ENCODE data around the gene DLG5. TPM values are rescaled to one million over a fixed set of nuclear protein-coding genes. Genes with fewer than 3 reads are reported as not detected.

The DLG5 gene
- total and polyA plus RNA-seq, 10 of the 15 experiments (the other 5 are each of a cell fraction or from before 2014, with no cell fraction given) = 0.18 to 6.6 (median 2.7) TPM

DNA sequence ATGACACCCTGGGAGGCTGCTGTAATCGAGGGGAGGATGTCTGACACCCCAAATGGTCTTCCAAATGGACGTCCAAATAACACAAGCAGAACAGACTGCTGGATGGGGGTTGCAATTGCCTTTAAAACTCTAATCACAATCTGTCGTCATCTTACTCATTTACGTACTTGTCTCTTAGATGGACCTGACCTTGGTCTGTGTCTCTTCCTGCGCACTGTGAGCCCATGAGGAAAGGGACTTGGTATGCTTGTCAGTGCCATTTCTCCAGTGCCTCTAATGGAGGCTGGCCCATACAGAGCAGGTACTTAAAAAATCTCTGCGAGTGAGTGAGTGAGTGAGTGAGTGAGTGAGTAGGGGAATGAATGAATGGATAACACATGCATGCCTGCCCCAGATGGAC lies 93.3 kb downstream of the DLG5 start:
- Histone ChIP-seq H4K20me1 (ENCODE audit: control insufficient read depth, insufficient read depth) (no peaks in the 10 kb centered on the region), H3K36me3 (ENCODE audit: control insufficient read depth in 2 of 2, insufficient read depth in 2 of 2, low read length in 1 of 2) (peaks cover 0 to 6% of the 10 kb centered on the region in 2 experiments; a peak in 2 of 4 replicates)

DNA sequence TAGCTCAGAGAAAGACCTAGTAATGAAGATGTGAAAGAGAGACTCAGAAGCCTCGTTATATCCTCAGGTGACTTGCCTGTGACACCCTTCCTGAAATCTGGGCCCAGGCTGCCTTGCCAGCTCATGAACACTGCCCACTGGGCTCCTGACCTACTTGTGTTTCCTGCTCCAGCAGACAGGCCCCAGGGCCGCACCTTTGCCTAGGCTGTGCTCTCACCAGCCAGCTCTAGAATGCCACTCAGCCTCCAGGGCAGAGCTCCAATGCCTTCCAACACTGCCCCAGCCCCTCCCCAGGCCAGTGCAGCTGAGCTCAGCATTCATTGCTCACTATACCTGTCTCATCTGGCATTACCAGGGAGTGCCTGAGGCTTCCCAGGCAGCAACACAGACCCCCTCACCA lies 94.3 kb downstream of the DLG5 start:
- DNase-seq (ENCODE audit: low read depth, low spot score) (no peak), FAIRE-seq (no peak), ATAC-seq (no peak)
- ChIA-PET SMC1A (ENCODE audit: uncharacterized antibody, unreplicated experiment) (interaction anchor here (0.7 to 1.3 kb wide), 2 partner anchors 115 to 257 kb away, joined by 4 read pairs; no protein-coding TSS in a partner anchor), RAD21 (ENCODE audit: unreplicated experiment) (no interaction called here), POLR2A (no interaction called here), CTCF (interaction anchor here (0.5 to 1.1 kb wide), 5 partner anchors 16 to 121 kb away, joined by 3 to 5 read pairs (median 3); no protein-coding TSS in a partner anchor)
- in situ Hi-C loops (cut with MboI) (no loop called here), intact Hi-C loops (cut with micrococcal nuclease; ENCODE audit: unreplicated experiment) (no loop called here)
- TF ChIP-seq CBFB (IDR thresholded peaks at IDR 0.05; ENCODE audit: low read depth) (no peak), KAT2A (conservative IDR thresholded peaks at IDR 0.05; ENCODE audit: control insufficient read depth, low read depth, low read length) (no peak), TAF1 (IDR thresholded peaks at IDR 0.05; ENCODE audit: borderline replicate concordance, low read depth, low read length) (no peak), BMI1 (IDR thresholded peaks at IDR 0.05; ENCODE audit: borderline replicate concordance) (no peak), CREM (IDR thresholded peaks at IDR 0.05; ENCODE audit: low read depth) (no peak), HDAC2 (IDR thresholded peaks at IDR 0.05) (no peak), RB1 (IDR thresholded peaks at IDR 0.05; ENCODE audit: borderline replicate concordance) (no peak), ZNF217 (IDR thresholded peaks at IDR 0.05) (no peak)
- H2AFZ ChIP-seq (ENCODE audit: control insufficient read depth, low read depth, low read length) = no peak overlapping the region
- H3K27me3 ChIP-seq (replicated peaks in 1 of 2; ENCODE audit: control insufficient read depth in 2 of 2, insufficient read depth in 2 of 2, low read length in 1 of 2) = no peaks in the 10 kb centered on the region
- no peak overlapping the region for H3K4me2 ChIP-seq (ENCODE audit: control insufficient read depth, insufficient read depth)
- 71% methylated on average over 2 of the region's 2 CpGs for WGBS (ENCODE audit: insufficient coverage, insufficient replicate concordance, low lambda C conversion rate, missing lambda C conversion rate)
- H4K20me1 ChIP-seq (ENCODE audit: control insufficient read depth, insufficient read depth) = no peaks in the 10 kb centered on the region
- H3K9me3 ChIP-seq (replicated peaks; ENCODE audit: control insufficient read depth, insufficient read depth, low read length) = no peaks in the 10 kb centered on the region
- H3K27ac ChIP-seq (ENCODE audit: control insufficient read depth, insufficient read depth) = no peak overlapping the region
- no peak overlapping the region for H3K9ac ChIP-seq (ENCODE audit: control insufficient read depth, insufficient read depth, low read length)
- H3K4me1 ChIP-seq (ENCODE audit: control insufficient read depth, insufficient read depth, low read length) = peaks cover 5% of the 10 kb centered on the region
- no TSS peak for BruUV-seq (replicated peaks)
- no peaks in the 10 kb centered on the region for H3K79me2 ChIP-seq (ENCODE audit: control insufficient read depth, insufficient read depth, low read length)
- H3K36me3 ChIP-seq (ENCODE audit: control insufficient read depth in 2 of 2, insufficient read depth in 2 of 2, low read length in 1 of 2) = peaks cover 0 to 6% of the 10 kb centered on the region in 2 experiments; a peak in 2 of 4 replicates
- no peak overlapping the region for H3K4me3 ChIP-seq

More for the DNA sequence above, 93.3 kb downstream of the DLG5 start:
- no peaks in the 10 kb centered on the region for H3K27me3 ChIP-seq (replicated peaks in 1 of 2; ENCODE audit: control insufficient read depth in 2 of 2, insufficient read depth in 2 of 2, low read length in 1 of 2)
- TF ChIP-seq ESRRA (IDR thresholded peaks at IDR 0.05; ENCODE audit: low read length) (no peak), CEBPB (IDR thresholded peaks at IDR 0.05; ENCODE audit: borderline replicate concordance in 1 of 2, low read depth in 2 of 2, low read length in 2 of 2) (no peak)
- in situ Hi-C loops (cut with MboI) (no loop called here), intact Hi-C loops (cut with micrococcal nuclease; ENCODE audit: unreplicated experiment) (no loop called here)
- WGBS (ENCODE audit: insufficient coverage, insufficient replicate concordance, low lambda C conversion rate, missing lambda C conversion rate) = 68% methylated on average over 6 of the region's 6 CpGs
- no peak overlapping the region for H3K4me3 ChIP-seq
- H3K4me1 ChIP-seq (ENCODE audit: control insufficient read depth, insufficient read depth, low read length) = peaks cover 11% of the 10 kb centered on the region
- H2AFZ ChIP-seq (ENCODE audit: control insufficient read depth, low read depth, low read length) = no peak overlapping the region
- no peak for ATAC-seq
- no peaks in the 10 kb centered on the region for H3K79me2 ChIP-seq (ENCODE audit: control insufficient read depth, insufficient read depth, low read length)
- ChIA-PET CTCF (interaction anchor here (1.1 kb wide), 2 partner anchors 117 to 122 kb away, joined by 3 read pairs; no protein-coding TSS in a partner anchor), POLR2A (no interaction called here), RAD21 (ENCODE audit: unreplicated experiment) (no interaction called here), SMC1A (ENCODE audit: uncharacterized antibody, unreplicated experiment) (no interaction called here)
- no TSS peak for BruUV-seq (replicated peaks)
- no peak overlapping the region for H3K9ac ChIP-seq (ENCODE audit: control insufficient read depth, insufficient read depth, low read length)
- no peak overlapping the region for H3K4me2 ChIP-seq (ENCODE audit: control insufficient read depth, insufficient read depth)
- no peaks in the 10 kb centered on the region for H3K9me3 ChIP-seq (replicated peaks; ENCODE audit: control insufficient read depth, insufficient read depth, low read length)
- no peak for FAIRE-seq
- H3K27ac ChIP-seq (ENCODE audit: control insufficient read depth, insufficient read depth) = no peak overlapping the region
- no peak for DNase-seq (ENCODE audit: low read depth, low spot score)
